HEK293 (cell line): ENCODE measurements around the gene DTHD1.

Source experiments
- CTCF ChIA-PET: fragments of 350-600 bp; formaldehyde crosslinking; extraction: SDS; loops from one replicate; lab custom pipeline; 2021; ENCODE audit warnings: antibody characterized with exemption; lab: Yijun Ruan, JAX
- POLR2A ChIA-PET: fragments of 300-600 bp; formaldehyde crosslinking; extraction: SDS; loops from one replicate; lab custom pipeline; 2020; ENCODE audit warnings: antibody characterized with exemption, inconsistent platforms; lab: Yijun Ruan, JAX
- H3K27ac ChIP-seq: fragments of 200-500 bp; sonication (Bioruptor generic); 2 replicates; pipeline ENCODE4 v1.5.1; 2014; ENCODE audit warnings: low read depth, low read length, control low read depth, inconsistent platforms; ENCODE audit errors: extremely low read depth
- H3K36me3 ChIP-seq, 2 experiments: fragments of 200-500 bp in 1 of 2; sonication (Bioruptor generic) in 1 of 2; 1 replicate in 1 of 2; 2 replicates in 1 of 2; pipeline ENCODE4 v1.5.1; 2014 to 2017; ENCODE audit warnings: inconsistent platforms in 2 of 2, low read length in 2 of 2; ENCODE audit not compliant: control insufficient read depth in 2 of 2, insufficient read depth in 1 of 2
- H3K4me1 ChIP-seq: fragments of 200-500 bp; sonication (Bioruptor generic); 2 replicates; pipeline ENCODE4 v1.5.1; 2014; ENCODE audit warnings: mild to moderate bottlenecking, low read length, inconsistent platforms; ENCODE audit not compliant: control insufficient read depth, insufficient read depth
- H3K4me3 ChIP-seq: 2 replicates; pipeline ENCODE4 v1.5.1; 2011; ENCODE audit warnings: low read depth, mild to moderate bottlenecking, control low read depth, low read length, moderate library complexity
- H3K9me3 ChIP-seq: fragments of 200-500 bp; sonication (Bioruptor generic); 2 replicates; pipeline ENCODE4 v1.5.1; 2014; ENCODE audit warnings: low read depth, low read length, inconsistent platforms; ENCODE audit not compliant: control insufficient read depth, insufficient read depth
- EGR2 ChIP-seq: fragments of 450-650 bp; formaldehyde crosslinking; IDR thresholded peaks from 2 replicates; pipeline ENCODE4 v1.5.1; 2016; ENCODE audit warnings: low read depth, missing biosample characterization, missing genetic modification characterization
- GFI1B ChIP-seq: fragments of 450-650 bp; formaldehyde crosslinking; IDR thresholded peaks from 2 replicates; pipeline ENCODE4 v1.5.1; 2016; ENCODE audit warnings: missing biosample characterization, missing genetic modification characterization
- OSR2 ChIP-seq: fragments of 450-650 bp; formaldehyde crosslinking; IDR thresholded peaks from 2 replicates; pipeline ENCODE4 v1.5.1; 2016; ENCODE audit warnings: missing biosample characterization, missing genetic modification characterization
- REPIN1 ChIP-seq: fragments of 450-650 bp; formaldehyde crosslinking; IDR thresholded peaks from 2 replicates; pipeline ENCODE4 v1.5.1; 2017; ENCODE audit warnings: missing biosample characterization, missing genetic modification characterization, low read depth
- SP2 ChIP-seq: fragments of 450-650 bp; formaldehyde crosslinking; IDR thresholded peaks from 2 replicates; pipeline ENCODE4 v1.5.1; 2016; ENCODE audit warnings: missing biosample characterization, missing genetic modification characterization
- TCF7L2 ChIP-seq: IDR thresholded peaks from 2 replicates; pipeline ENCODE4 v1.6.1; 2011; ENCODE audit warnings: low read depth, mild to moderate bottlenecking, inconsistent platforms, low read length, moderate library complexity, borderline replicate concordance
- ZBTB10 ChIP-seq: fragments of 450-650 bp; formaldehyde crosslinking; IDR thresholded peaks from 2 replicates; pipeline ENCODE4 v1.5.1; 2016; ENCODE audit warnings: missing biosample characterization, missing genetic modification characterization
- ZBTB26 ChIP-seq: fragments of 450-650 bp; formaldehyde crosslinking; optimal IDR thresholded peaks from 2 replicates; pipeline ENCODE3; 2016; ENCODE audit warnings: missing biosample characterization, mild to moderate bottlenecking, missing genetic modification characterization
- ZBTB48 ChIP-seq: fragments of 450-650 bp; formaldehyde crosslinking; IDR thresholded peaks from 2 replicates; pipeline ENCODE4 v1.5.1; 2016; ENCODE audit warnings: missing biosample characterization, missing genetic modification characterization
- ZFP3 ChIP-seq: fragments of 450-650 bp; formaldehyde crosslinking; IDR thresholded peaks from 2 replicates; pipeline ENCODE4 v1.5.1; 2016; ENCODE audit warnings: low read depth, missing biosample characterization, missing genetic modification characterization
- ZNF19 ChIP-seq: fragments of 450-650 bp; formaldehyde crosslinking; IDR thresholded peaks from 2 replicates; pipeline ENCODE4; 2016; ENCODE audit warnings: missing biosample characterization, missing genetic modification characterization, low read depth
- ZNF202 ChIP-seq: fragments of 450-650 bp; formaldehyde crosslinking; IDR thresholded peaks from 2 replicates; pipeline ENCODE4 v1.5.1; 2016; ENCODE audit warnings: missing biosample characterization, missing genetic modification characterization, borderline replicate concordance
- ZNF280C ChIP-seq: fragments of 450-650 bp; formaldehyde crosslinking; IDR thresholded peaks from 2 replicates; pipeline ENCODE4 v1.5.1; 2016; ENCODE audit warnings: missing biosample characterization, missing genetic modification characterization
- ZNF423 ChIP-seq: fragments of 450-650 bp; formaldehyde crosslinking; IDR thresholded peaks from 2 replicates; pipeline ENCODE4 v1.5.1; 2016; ENCODE audit warnings: missing biosample characterization, missing genetic modification characterization
- ZNF473 ChIP-seq: fragments of 450-650 bp; formaldehyde crosslinking; IDR thresholded peaks from 2 replicates; pipeline ENCODE4 v1.5.1; 2017; ENCODE audit warnings: missing biosample characterization, missing genetic modification characterization
- ZNF529 ChIP-seq: fragments of 450-650 bp; formaldehyde crosslinking; IDR thresholded peaks from 2 replicates; pipeline ENCODE4 v1.5.1; 2017; ENCODE audit warnings: missing genetic modification characterization, missing biosample characterization; ENCODE audit not compliant: insufficient replicate concordance
- ZNF571 ChIP-seq: fragments of 450-650 bp; formaldehyde crosslinking; IDR thresholded peaks from 2 replicates; pipeline ENCODE4 v1.5.0; 2017; ENCODE audit warnings: missing biosample characterization, missing genetic modification characterization
- ZNF621 ChIP-seq: fragments of 450-650 bp; formaldehyde crosslinking; IDR thresholded peaks from 2 replicates; pipeline ENCODE4 v1.5.1; 2017; ENCODE audit warnings: missing biosample characterization, missing genetic modification characterization

DTHD1 gene

GRCh38 chr4:36332782-36333131 is 51.3 kb downstream of the DTHD1 start (continued):
- no peak for TF ChIP-seq ZBTB26 (tag by site-specific recombination)
- no peak for TF ChIP-seq ZNF571
- TF ChIP-seq EGR2 (tag by site-specific recombination): no peak
- TF ChIP-seq ZNF280C: no peak
- TF ChIP-seq ZFP3 (tag by site-specific recombination): no peak
- no peak for TF ChIP-seq ZBTB48 (tag by site-specific recombination)
- TF ChIP-seq ZNF202 (tag by site-specific recombination): no peak
- TF ChIP-seq OSR2 (tag by site-specific recombination): no peak
- TF ChIP-seq ZNF473: no peak
- no peak for TF ChIP-seq ZNF19

DNA sequence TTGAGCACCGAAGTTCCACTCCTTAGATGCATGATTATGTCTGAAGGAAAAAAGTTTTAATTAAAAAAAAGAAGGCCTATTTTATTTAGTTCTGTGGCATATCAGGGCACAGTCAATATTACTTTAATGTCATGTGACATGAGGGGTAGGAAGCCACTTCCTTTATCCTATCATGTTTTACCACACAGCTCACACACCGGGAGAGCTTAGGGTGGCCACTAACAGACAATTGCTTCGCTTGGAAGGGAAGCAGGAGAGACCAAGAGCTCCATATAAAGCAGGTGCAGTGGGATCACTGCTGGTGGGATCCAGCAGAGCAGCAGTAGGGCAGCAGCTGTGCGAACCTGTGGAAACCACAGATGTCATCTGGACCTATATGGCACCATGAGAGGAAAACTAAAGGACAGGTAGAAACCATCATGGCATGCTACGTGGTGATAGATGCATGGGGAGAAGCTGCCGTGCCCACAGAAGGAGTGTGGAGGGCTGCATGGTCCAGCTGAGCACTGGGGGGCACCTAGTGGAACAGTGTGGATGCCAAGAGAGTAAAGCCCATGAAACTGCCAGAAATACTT is 52.0 kb downstream of the DTHD1 start:
- TF ChIP-seq TCF7L2: no peak
- no peak for TF ChIP-seq ZNF529
- no peak for TF ChIP-seq ZBTB10 (tag by site-specific recombination)
- no peak for TF ChIP-seq REPIN1 (tag by site-specific recombination)
- no peak for TF ChIP-seq ZNF621 (tag by site-specific recombination)
- no peak for TF ChIP-seq GFI1B
- TF ChIP-seq SP2 (tag by site-specific recombination): no peak
- ChIA-PET CTCF (no interaction called here), POLR2A (no interaction called here)
- Histone ChIP-seq H3K4me1 (no peaks in the 10 kb centered on the region), H3K27ac (no peak overlapping the region), H3K9me3 (no peaks in the 10 kb centered on the region), H3K36me3 (no peaks in the 10 kb centered on the region), H3K4me3 (no peak overlapping the region)

DNA sequence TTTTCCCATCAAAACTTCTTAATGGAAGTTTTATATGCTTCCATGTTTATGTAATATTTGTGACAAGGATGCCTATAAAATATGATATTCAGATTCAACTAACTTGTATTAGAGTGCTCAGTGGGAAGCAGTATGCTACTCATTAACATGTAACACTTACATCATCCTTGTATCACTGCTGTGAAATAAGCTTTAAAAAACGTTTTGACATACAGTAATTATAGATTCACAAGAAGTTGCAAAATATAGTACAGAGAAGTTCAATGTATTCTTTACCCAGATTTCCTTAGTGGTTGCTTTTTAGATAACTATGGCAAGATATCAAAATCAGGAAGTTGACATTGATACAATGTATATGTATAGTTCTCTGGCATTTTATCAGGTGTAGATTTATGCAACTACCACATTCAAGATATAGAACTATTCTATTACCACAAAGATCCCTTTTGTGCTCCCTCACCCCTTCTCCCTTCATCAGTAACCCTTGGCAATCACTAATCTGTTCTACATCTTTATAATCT is 56.3 kb downstream of the DTHD1 start:
- CTCF ChIA-PET: no interaction called here
- no peak for TF ChIP-seq ZNF423 (tag by site-specific recombination)
- no peak overlapping the region for H3K27ac ChIP-seq
- H3K9me3 ChIP-seq: no peaks in the 10 kb centered on the region
- H3K4me3 ChIP-seq: no peak overlapping the region
- POLR2A ChIA-PET: no interaction called here
- no peaks in the 10 kb centered on the region for H3K4me1 ChIP-seq
- no peaks in the 10 kb centered on the region for H3K36me3 ChIP-seq
